Mesendoderm (in vitro differentiated cells): ENCODE measurements around the gene UBAC1.

ENCODE experiments used
- DNase-seq: peaks from one replicate; pipeline ENCODE4 v3.0.0; 2013
- H2AK5ac ChIP-seq: 2 replicates; pipeline ENCODE4 v1.6.1; 2013; ENCODE audit warnings: low read length, inconsistent platforms
- H2BK120ac ChIP-seq: 2 replicates; pipeline ENCODE4 v1.6.1; 2013; ENCODE audit warnings: low read depth, mild to moderate bottlenecking, low read length, moderate library complexity, mixed read lengths
- H2BK15ac ChIP-seq: replicated peaks from 2 replicates; pipeline ENCODE4 v1.6.1; 2013; ENCODE audit warnings: low read depth, mild to moderate bottlenecking, moderate library complexity
- H2BK5ac ChIP-seq: 2 replicates; pipeline ENCODE4 v1.6.1; 2013; ENCODE audit warnings: low read length, inconsistent platforms
- H3K18ac ChIP-seq: 2 replicates; pipeline ENCODE4 v1.6.1; 2013; ENCODE audit warnings: mild to moderate bottlenecking, low read length, mixed read lengths
- H3K23ac ChIP-seq: one replicate; pipeline ENCODE4 v1.6.1; 2013; ENCODE audit warnings: low read length
- H3K27ac ChIP-seq: 2 replicates; pipeline ENCODE4 v1.5.1; 2013; ENCODE audit warnings: low read depth, mild to moderate bottlenecking, inconsistent platforms, low read length, moderate library complexity
- H3K27me3 ChIP-seq: 2 replicates; pipeline ENCODE4 v1.6.1; 2013; ENCODE audit warnings: low read length, control low read depth, mild to moderate bottlenecking, inconsistent platforms; ENCODE audit not compliant: insufficient read depth, poor library complexity
- H3K36me3 ChIP-seq: 2 replicates; pipeline ENCODE4 v1.6.1; 2013; ENCODE audit warnings: low read length, inconsistent platforms; ENCODE audit not compliant: control insufficient read depth, insufficient read depth
- H3K4ac ChIP-seq: one replicate; pipeline ENCODE4 v1.6.1; 2013; ENCODE audit warnings: low read depth, mild to moderate bottlenecking, low read length, moderate library complexity
- H3K4me1 ChIP-seq: 2 replicates; pipeline ENCODE4 v1.6.1; 2013; ENCODE audit warnings: low read depth, low read length, inconsistent platforms; ENCODE audit not compliant: control insufficient read depth
- H3K4me2 ChIP-seq: 2 replicates; pipeline ENCODE4 v1.6.1; 2013; ENCODE audit warnings: low read length
- H3K4me3 ChIP-seq: 2 replicates; pipeline ENCODE4 v1.5.1; 2013; ENCODE audit warnings: mild to moderate bottlenecking, low read length
- H3K56ac ChIP-seq: one replicate; pipeline ENCODE4 v1.6.1; 2013; ENCODE audit warnings: low read length
- H3K79me1 ChIP-seq: 2 replicates; pipeline ENCODE4 v1.6.1; 2013; ENCODE audit warnings: low read length, inconsistent platforms
- H3K79me2 ChIP-seq: 2 replicates; pipeline ENCODE4 v1.6.1; 2013; ENCODE audit warnings: mild to moderate bottlenecking, low read length; ENCODE audit not compliant: control insufficient read depth, insufficient read depth
- H3K9ac ChIP-seq: 2 replicates; pipeline ENCODE4 v1.6.1; 2013; ENCODE audit warnings: low read length, inconsistent platforms
- H4K5ac ChIP-seq: one replicate; pipeline ENCODE4 v1.6.1; 2013; ENCODE audit warnings: low read length
- H4K8ac ChIP-seq: one replicate; pipeline ENCODE4 v1.6.1; 2013; ENCODE audit warnings: low read depth, mild to moderate bottlenecking, control low read depth, low read length, moderate library complexity
- WGBS: extraction: QIAGEN DNeasy Blood & Tissue Kit; methylation state at CpG from one replicate; pipeline ENCODE4 v1.1.7; 2013; ENCODE audit warnings: low lambda C conversion rate, missing lambda C conversion rate; ENCODE audit not compliant: insufficient coverage; ENCODE audit errors: extremely low coverage; 5-methylcytosine and 5-hydroxymethylcytosine counted together

UBAC1 gene

DNA sequence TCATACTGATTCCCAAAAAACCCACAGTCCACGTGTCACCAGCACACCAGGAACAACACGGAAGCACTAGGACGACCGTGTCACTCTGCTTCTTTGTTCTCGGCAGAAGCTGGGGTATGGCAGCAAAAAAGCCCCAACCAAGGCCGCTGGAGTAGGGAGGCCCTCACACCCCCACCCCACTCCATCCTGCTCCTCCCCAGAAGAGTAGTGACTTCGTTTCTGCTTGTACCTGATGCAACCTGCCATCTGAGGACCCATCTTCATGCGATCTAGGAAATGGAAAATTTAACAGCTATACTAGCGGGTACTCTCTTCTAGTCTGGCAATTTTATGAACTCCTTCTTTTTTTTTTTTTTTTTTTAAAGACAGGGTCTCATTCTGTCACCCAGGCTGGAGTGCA lies 3.7 kb downstream of the UBAC1 start:
- Histone ChIP-seq H4K8ac (no peak overlapping the region), H3K79me2 (peaks cover 24% of the 10 kb centered on the region), H2BK5ac (no peak overlapping the region), H2BK120ac (no peak overlapping the region), H3K4me1 (peaks cover 3% of the 10 kb centered on the region), H3K4me2 (no peak overlapping the region), H3K9ac (no peak overlapping the region), H3K56ac (no peak overlapping the region), H3K27ac (no peak overlapping the region), H3K23ac (no peak overlapping the region), H3K4ac (no peak overlapping the region), H4K5ac (no peak overlapping the region), H3K4me3 (no peak overlapping the region), H2BK15ac (no peak overlapping the region), H3K18ac (no peak overlapping the region), H3K36me3 (peaks cover 1% of the 10 kb centered on the region), H3K27me3 (no peaks in the 10 kb centered on the region), H3K79me1 (peaks cover 22% of the 10 kb centered on the region), H2AK5ac (no peak overlapping the region)
- no CpG with 5 or more reads among the region's 9 CpGs for WGBS
- no peak for DNase-seq

DNA sequence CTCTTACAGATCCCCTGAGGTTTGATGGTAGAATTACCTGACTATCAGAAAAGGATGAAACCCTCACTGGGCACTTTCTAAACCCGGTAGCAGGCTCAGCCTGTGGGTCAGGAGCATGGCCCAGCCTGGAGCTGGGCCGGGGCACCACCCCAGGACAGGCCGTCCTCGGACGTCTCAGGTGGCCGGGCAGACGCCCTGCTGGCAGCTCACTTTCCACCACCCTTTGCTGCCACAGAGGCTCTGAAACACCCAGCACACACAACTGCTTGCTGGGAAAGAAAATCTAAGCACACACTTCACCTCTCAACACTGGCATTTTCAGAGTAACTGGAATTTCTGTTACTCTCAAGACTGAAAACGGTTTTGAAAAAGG lies 4.4 kb downstream of the UBAC1 start:
- no peak overlapping the region for H3K23ac ChIP-seq
- H3K79me2 ChIP-seq, result peaks cover 24% of the 10 kb centered on the region
- H3K56ac ChIP-seq, result no peak overlapping the region
- peaks cover 6% of the 10 kb centered on the region for H3K36me3 ChIP-seq
- no peak overlapping the region for H3K4me3 ChIP-seq
- no peak overlapping the region for H3K4me2 ChIP-seq
- no peak overlapping the region for H3K18ac ChIP-seq
- no peak overlapping the region for H2BK120ac ChIP-seq
- peaks cover 3% of the 10 kb centered on the region for H3K4me1 ChIP-seq
- no CpG with 5 or more reads among the region's 8 CpGs for WGBS
- H3K27ac ChIP-seq, result no peak overlapping the region
- no peak overlapping the region for H2AK5ac ChIP-seq
- no peak overlapping the region for H4K5ac ChIP-seq
- no peak for DNase-seq
- no peak overlapping the region for H2BK15ac ChIP-seq
- no peak overlapping the region for H4K8ac ChIP-seq
- H3K79me1 ChIP-seq, result peaks cover 22% of the 10 kb centered on the region
- H2BK5ac ChIP-seq, result no peak overlapping the region
- H3K27me3 ChIP-seq, result no peaks in the 10 kb centered on the region
- H3K4ac ChIP-seq, result no peak overlapping the region
- no peak overlapping the region for H3K9ac ChIP-seq

DNA sequence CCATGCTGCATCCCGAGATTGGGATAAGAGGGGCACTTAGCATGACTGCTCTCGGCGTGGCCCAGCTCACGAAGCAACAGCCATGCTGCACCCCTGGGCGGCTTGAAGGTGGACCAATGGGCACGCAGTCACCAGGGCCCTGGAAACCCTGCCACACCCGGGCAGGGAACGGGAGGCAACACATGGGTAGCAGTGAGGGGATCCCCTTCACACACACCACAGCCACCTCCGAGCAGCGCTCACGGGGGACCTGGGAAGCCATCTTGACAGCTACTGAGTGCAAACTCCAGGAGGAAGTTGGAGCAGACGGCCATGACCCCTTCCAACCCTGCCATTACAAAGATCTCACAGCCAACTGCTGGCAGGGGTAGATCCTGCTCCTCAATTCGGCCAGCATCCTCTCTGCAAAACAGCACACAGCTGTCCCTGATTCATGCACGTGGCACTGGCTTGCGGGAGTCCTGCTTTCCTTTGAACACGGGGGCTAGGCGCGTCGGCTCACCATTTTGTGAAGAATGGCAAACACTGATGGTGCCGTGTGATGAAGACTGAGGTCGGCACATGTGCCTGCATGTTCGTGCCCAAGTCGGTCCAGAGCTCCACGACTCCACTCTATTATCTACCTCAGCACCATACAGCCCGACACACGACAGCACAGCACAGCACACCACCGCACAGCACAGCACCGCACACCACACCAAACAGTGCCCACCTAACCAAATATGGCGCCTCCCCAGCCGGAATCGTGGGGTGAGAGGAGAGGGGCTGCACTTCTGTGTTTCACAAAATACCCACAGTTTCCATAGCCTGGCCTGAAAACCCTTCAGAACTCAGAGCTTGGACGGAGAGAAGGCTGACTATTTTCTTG lies 5.0 kb downstream of the UBAC1 start:
- WGBS, result no CpG with 5 or more reads among the region's 32 CpGs
- H4K5ac ChIP-seq, result no peak overlapping the region
- peaks cover 6% of the 10 kb centered on the region for H3K36me3 ChIP-seq
- H3K4ac ChIP-seq, result no peak overlapping the region
- H3K18ac ChIP-seq, result no peak overlapping the region
- no peak overlapping the region for H4K8ac ChIP-seq
- no peak overlapping the region for H3K23ac ChIP-seq
- H2BK15ac ChIP-seq, result no peak overlapping the region
- H3K79me1 ChIP-seq, result peaks cover 22% of the 10 kb centered on the region
- no peak overlapping the region for H2BK120ac ChIP-seq
- no peak for DNase-seq
- no peak overlapping the region for H3K56ac ChIP-seq
- H3K4me3 ChIP-seq, result no peak overlapping the region
- H3K79me2 ChIP-seq, result peaks cover 24% of the 10 kb centered on the region
- no peak overlapping the region for H3K27ac ChIP-seq
- peaks cover 3% of the 10 kb centered on the region for H3K4me1 ChIP-seq
- H2AK5ac ChIP-seq, result no peak overlapping the region
- H3K27me3 ChIP-seq, result no peaks in the 10 kb centered on the region
- H2BK5ac ChIP-seq, result no peak overlapping the region
- no peak overlapping the region for H3K9ac ChIP-seq
- no peak overlapping the region for H3K4me2 ChIP-seq

DNA sequence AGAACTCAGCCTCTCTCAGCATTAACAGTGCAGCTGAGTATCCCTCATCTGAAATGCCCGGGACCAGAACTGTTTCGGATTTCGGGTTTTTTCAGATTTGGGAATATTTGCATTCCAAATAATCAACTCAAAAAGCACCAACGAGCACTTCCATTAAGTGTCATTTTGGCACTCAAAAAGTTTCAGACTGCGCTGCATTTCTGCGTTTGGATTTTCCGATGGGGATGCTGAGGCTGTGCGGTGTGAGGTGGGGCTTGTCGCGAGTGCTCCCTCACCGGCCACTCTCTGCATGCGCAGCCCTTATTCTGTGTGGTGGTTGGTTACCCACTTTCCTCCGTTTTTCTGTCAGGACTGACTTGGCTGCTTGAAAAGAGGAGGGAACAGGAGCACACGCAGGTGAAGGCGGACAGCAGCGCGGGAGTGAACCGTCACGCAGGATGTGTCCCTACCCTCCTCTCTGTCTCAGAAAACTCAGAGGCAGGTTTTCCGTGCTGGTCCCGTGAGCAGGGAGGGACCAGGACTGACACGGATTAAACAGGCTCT lies 8.4 kb downstream of the UBAC1 start:
- Histone ChIP-seq H4K5ac (no peak overlapping the region), H2AK5ac (no peak overlapping the region), H4K8ac (no peak overlapping the region), H3K9ac (no peak overlapping the region), H2BK5ac (no peak overlapping the region), H3K4me1 (no peaks in the 10 kb centered on the region), H3K4me3 (no peak overlapping the region), H2BK120ac (no peak overlapping the region), H3K4ac (no peak overlapping the region), H3K4me2 (no peak overlapping the region), H3K56ac (no peak overlapping the region), H3K27ac (no peak overlapping the region), H3K79me2 (peaks cover 6% of the 10 kb centered on the region), H2BK15ac (no peak overlapping the region), H3K27me3 (no peaks in the 10 kb centered on the region), H3K23ac (no peak overlapping the region), H3K79me1 (peaks cover 16% of the 10 kb centered on the region), H3K36me3 (peaks cover 6% of the 10 kb centered on the region), H3K18ac (no peak overlapping the region)
- no CpG with 5 or more reads among the region's 22 CpGs for WGBS
- no peak for DNase-seq

DNA sequence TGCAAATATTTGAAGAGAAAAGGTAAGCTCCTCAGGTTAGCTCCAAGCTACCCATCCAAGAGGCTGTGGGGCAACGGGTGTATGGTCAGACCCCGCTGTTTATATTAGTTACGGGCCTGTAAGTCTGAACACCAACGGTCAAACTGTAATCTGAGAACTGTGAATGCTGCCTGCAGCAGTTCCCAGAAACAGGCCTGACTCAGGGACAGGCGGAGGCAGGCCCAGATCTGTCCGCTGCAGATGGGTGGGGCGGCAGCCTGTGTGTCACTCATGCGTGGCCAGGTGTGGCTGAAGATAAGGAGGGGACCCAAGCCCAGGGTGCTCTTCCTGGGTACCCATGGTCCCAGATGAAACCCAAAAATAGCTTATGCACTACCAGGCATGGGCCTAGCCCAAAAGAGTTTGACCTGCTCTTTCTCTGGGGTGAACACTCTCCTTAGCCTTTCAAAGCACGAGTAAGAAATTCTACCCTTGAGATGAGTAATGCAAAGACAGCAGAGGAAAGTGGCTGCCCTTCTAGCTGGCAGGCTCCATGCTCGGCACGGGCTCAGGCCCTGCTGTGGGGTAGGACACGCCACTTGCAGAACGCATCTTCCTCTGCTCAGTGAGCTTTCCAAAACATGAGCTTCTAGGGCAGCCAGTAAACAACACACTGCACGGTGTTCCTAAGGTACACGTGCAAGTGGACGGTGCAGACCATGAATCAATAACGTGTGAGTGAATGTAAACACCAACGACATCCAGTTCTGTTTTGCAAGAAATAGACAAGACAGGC lies 9.1 kb downstream of the UBAC1 start:
- Histone ChIP-seq H3K36me3 (peaks cover 6% of the 10 kb centered on the region), H3K9ac (no peak overlapping the region)

More for the DNA sequence above, 9.1 kb downstream of the UBAC1 start:
- Histone ChIP-seq H3K56ac (no peak overlapping the region), H3K4me3 (no peak overlapping the region), H3K27ac (no peak overlapping the region), H3K4me2 (no peak overlapping the region), H3K4me1 (no peaks in the 10 kb centered on the region), H4K8ac (no peak overlapping the region), H3K79me2 (peaks cover 5% of the 10 kb centered on the region), H3K27me3 (no peaks in the 10 kb centered on the region), H4K5ac (no peak overlapping the region), H2BK15ac (no peak overlapping the region), H3K18ac (no peak overlapping the region), H2BK120ac (no peak overlapping the region), H3K23ac (no peak overlapping the region), H2BK5ac (no peak overlapping the region), H3K4ac (no peak overlapping the region), H2AK5ac (no peak overlapping the region), H3K79me1 (peaks cover 13% of the 10 kb centered on the region)
- no CpG with 5 or more reads among the region's 18 CpGs for WGBS
- DNase-seq, result no peak
